K562 (cell line): ENCODE measurements around the gene TMEM270. TPM values are rescaled to one million over a fixed set of nuclear protein-coding genes. Genes with fewer than 3 reads are reported as not detected.
A peak's percentile ranks its signal among the peaks of the same experiment; 100 is the strongest.

ENCODE experiments used
- BHLHE40 ChIP-seq: IDR thresholded peaks from 2 replicates; pipeline ENCODE4 v1.6.1; 2011; ENCODE audit warnings: low read length, improper control_type of control experiment
- CEBPZ ChIP-seq: fragments of 150-350 bp; IDR thresholded peaks from 2 replicates; pipeline ENCODE4 v1.6.1; 2014; ENCODE audit warnings: low read depth, mild to moderate bottlenecking, low read length, borderline replicate concordance
- CREM ChIP-seq: IDR thresholded peaks from 2 replicates; pipeline ENCODE4 v1.6.1; 2014; ENCODE audit warnings: antibody characterized with exemption, low read depth
- GABPA ChIP-seq: fragments of 200-800 bp; sonication (Bioruptor generic); conservative IDR thresholded peaks from 2 replicates; pipeline ENCODE4 v1.6.1; 2016; ENCODE audit warnings: low read depth, missing genetic modification characterization, missing compliant biosample characterization
- HDAC1 ChIP-seq, 2 experiments: fragments of 450-650 bp; IDR thresholded peaks; 2 replicates each; pipeline ENCODE4 v1.6.1; 2016 to 2017; ENCODE audit warnings: inconsistent platforms in 1 of 2, mild to moderate bottlenecking in 1 of 2, moderate library complexity in 1 of 2
- HNRNPL ChIP-seq: fragments of 200-400 bp; formaldehyde crosslinking; IDR thresholded peaks from 2 replicates; pipeline ENCODE4 v1.6.1; 2017; ENCODE audit warnings: low read depth, mild to moderate bottlenecking, low read length
- KDM1A ChIP-seq, 2 experiments: fragments of 450-650 bp; IDR thresholded peaks; 2 replicates each; pipeline ENCODE4 v1.6.1; 2016; ENCODE audit warnings: mild to moderate bottlenecking in 2 of 2
- KLF6 ChIP-seq: fragments of 250-450 bp; sonication (Bioruptor Pico); IDR thresholded peaks from 2 replicates; pipeline ENCODE4 v1.4.0; 2020; ENCODE audit warnings: mild to moderate bottlenecking, moderate library complexity, borderline replicate concordance
- MCM2 ChIP-seq: fragments of 450-650 bp; IDR thresholded peaks from 2 replicates; pipeline ENCODE4 v1.6.1; 2017; ENCODE audit warnings: low read depth, mild to moderate bottlenecking
- PHTF2 ChIP-seq: fragments of 250-450 bp; sonication (Bioruptor Pico); IDR thresholded peaks from 2 replicates; pipeline ENCODE4 v1.5.0; 2021; ENCODE audit warnings: mild to moderate bottlenecking
- RBBP5 ChIP-seq: fragments of 200-600 bp; sonication (generic); IDR thresholded peaks from 2 replicates; pipeline ENCODE4 v1.6.1; 2012; ENCODE audit warnings: borderline replicate concordance, mild to moderate bottlenecking, low read length, control low read depth, inconsistent platforms; ENCODE audit not compliant: insufficient read depth, poor library complexity, severe bottlenecking
- TEAD4 ChIP-seq, 2 experiments: sonication (generic) in 1 of 2; formaldehyde crosslinking in 1 of 2; IDR thresholded peaks; 2 replicates each; pipeline versions ENCODE4 v1.6.1 to v1.8.0; 2012 to 2022; ENCODE audit warnings: borderline replicate concordance in 1 of 2, inconsistent platforms in 1 of 2, low read length in 1 of 2, mild to moderate bottlenecking in 1 of 2, missing genetic modification reagents in 1 of 2
- U2AF1 ChIP-seq: fragments of 200-400 bp; formaldehyde crosslinking; optimal IDR thresholded peaks from 2 replicates; pipeline ENCODE3; 2017; ENCODE audit warnings: mild to moderate bottlenecking, low read depth, low read length, moderate library complexity
- ZNF354B ChIP-seq: fragments of 250-450 bp; sonication (Bioruptor Pico); IDR thresholded peaks from 2 replicates; pipeline ENCODE4 v1.4.0; 2020
- polyA plus RNA-seq, 8 experiments: library from polyadenylated mRNA; depleted of rRNA in 4 of 8; stranded (reverse) in 5 of 8; unstranded in 3 of 8; fragments of >200 nt; fragmentation: Nextera tagmentation in 2 of 8; fragmentation: Illumina TruSeq in 1 of 8; extraction: Ambion mirVana in 2 of 8; extraction: Trizol in 1 of 8; gene quantifications; 2 replicates each; pipeline versions ENCODE4 v1.2.1 to v1.2.3, GENCODE V29; 2011 to 2014; ENCODE audit warnings: inconsistent platforms in 1 of 8, missing spikeins in 1 of 8
- total RNA-seq, 7 experiments: library from RNA; depleted of rRNA in 6 of 7; stranded (reverse); fragments of >200 nt in 6 of 7; fragmentation: Illumina TruSeq in 2 of 7; extraction: Trizol in 2 of 7; gene quantifications; 2 replicates each; pipeline versions ENCODE4 v1.2.1 to v1.2.3, GENCODE V29; 2011 to 2021; ENCODE audit warnings: low replicate concordance in 1 of 7
- TF ChIP-seq, protein P1 (sequence below): fragments of 450-650 bp; IDR thresholded peaks from 2 replicates; pipeline ENCODE4 v1.7.1; 2018; ENCODE audit warnings: mild to moderate bottlenecking, low read depth; ENCODE audit not compliant: partially characterized antibody
- TF ChIP-seq, protein P2 (sequence below): fragments of 450-650 bp; IDR thresholded peaks from one replicate; pipeline ENCODE4 v1.6.1; 2018; ENCODE audit warnings: mild to moderate bottlenecking, moderate library complexity; ENCODE audit not compliant: partially characterized antibody
- TF ChIP-seq, protein P3 (sequence below), 2 experiments: IDR thresholded peaks in 1 of 2; conservative IDR thresholded peaks in 1 of 2; 2 replicates each; pipeline ENCODE4 v1.6.1; 2016; ENCODE audit warnings: low read depth in 2 of 2, mild to moderate bottlenecking in 1 of 2, missing compliant biosample characterization in 1 of 2, missing genetic modification characterization in 1 of 2, moderate library complexity in 1 of 2

The TMEM270 gene
- total and polyA plus RNA-seq, 9 of the 15 experiments (the other 6 are each of a cell fraction or from before 2014, with no cell fraction given), result not detected

DNA sequence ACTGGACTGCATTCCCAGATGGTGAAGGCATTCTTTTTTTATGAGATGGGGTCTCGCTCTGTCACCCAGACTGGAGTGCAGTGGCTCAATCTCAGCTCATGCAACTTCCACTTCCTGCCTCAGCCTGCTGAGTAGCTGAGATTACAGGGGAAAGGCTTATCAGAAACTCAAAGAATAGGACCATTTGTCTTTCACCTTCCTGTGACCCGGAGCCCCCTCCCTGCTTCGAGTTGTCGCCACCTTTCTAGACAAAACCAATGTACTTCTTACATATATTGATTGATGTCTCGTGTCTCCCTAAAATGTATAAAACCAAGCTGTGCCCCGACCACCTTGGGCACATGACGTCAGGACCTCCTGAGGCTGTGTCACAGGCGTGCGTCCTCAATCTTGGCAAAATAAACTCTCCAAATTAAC is 16.8 kb upstream of the TMEM270 start (continued):
- TF ChIP-seq, protein P1, sequence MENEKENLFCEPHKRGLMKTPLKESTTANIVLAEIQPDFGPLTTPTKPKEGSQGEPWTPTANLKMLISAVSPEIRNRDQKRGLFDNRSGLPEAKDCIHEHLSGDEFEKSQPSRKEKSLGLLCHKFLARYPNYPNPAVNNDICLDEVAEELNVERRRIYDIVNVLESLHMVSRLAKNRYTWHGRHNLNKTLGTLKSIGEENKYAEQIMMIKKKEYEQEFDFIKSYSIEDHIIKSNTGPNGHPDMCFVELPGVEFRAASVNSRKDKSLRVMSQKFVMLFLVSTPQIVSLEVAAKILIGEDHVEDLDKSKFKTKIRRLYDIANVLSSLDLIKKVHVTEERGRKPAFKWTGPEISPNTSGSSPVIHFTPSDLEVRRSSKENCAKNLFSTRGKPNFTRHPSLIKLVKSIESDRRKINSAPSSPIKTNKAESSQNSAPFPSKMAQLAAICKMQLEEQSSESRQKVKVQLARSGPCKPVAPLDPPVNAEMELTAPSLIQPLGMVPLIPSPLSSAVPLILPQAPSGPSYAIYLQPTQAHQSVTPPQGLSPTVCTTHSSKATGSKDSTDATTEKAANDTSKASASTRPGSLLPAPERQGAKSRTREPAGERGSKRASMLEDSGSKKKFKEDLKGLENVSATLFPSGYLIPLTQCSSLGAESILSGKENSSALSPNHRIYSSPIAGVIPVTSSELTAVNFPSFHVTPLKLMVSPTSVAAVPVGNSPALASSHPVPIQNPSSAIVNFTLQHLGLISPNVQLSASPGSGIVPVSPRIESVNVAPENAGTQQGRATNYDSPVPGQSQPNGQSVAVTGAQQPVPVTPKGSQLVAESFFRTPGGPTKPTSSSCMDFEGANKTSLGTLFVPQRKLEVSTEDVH, result no peak
- TF ChIP-seq HNRNPL, result no peak
- TF ChIP-seq, protein P2, sequence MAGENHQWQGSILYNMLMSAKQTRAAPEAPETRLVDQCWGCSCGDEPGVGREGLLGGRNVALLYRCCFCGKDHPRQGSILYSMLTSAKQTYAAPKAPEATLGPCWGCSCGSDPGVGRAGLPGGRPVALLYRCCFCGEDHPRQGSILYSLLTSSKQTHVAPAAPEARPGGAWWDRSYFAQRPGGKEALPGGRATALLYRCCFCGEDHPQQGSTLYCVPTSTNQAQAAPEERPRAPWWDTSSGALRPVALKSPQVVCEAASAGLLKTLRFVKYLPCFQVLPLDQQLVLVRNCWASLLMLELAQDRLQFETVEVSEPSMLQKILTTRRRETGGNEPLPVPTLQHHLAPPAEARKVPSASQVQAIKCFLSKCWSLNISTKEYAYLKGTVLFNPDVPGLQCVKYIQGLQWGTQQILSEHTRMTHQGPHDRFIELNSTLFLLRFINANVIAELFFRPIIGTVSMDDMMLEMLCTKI, result no peak
- TF ChIP-seq KDM1A (IDR thresholded peaks at IDR 0.05), result peak; percentile 97 to 98
- peak in 1 of 2 experiments; percentile 72; a peak in 2 of 4 replicates for TF ChIP-seq HDAC1 (IDR thresholded peaks at IDR 0.05)
- peak; percentile 27; the same call in 1 of the 2 replicates for TF ChIP-seq CREM
- TF ChIP-seq, protein P3, sequence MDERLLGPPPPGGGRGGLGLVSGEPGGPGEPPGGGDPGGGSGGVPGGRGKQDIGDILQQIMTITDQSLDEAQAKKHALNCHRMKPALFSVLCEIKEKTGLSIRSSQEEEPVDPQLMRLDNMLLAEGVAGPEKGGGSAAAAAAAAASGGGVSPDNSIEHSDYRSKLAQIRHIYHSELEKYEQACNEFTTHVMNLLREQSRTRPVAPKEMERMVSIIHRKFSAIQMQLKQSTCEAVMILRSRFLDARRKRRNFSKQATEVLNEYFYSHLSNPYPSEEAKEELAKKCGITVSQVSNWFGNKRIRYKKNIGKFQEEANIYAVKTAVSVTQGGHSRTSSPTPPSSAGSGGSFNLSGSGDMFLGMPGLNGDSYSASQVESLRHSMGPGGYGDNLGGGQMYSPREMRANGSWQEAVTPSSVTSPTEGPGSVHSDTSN (CRISPR knock-in tag; IDR thresholded peaks at IDR 0.05; ENCODE audit: low read depth), result no peak
- TF ChIP-seq, protein P3 (tag; conservative IDR thresholded peaks at IDR 0.05; ENCODE audit: low read depth), result 0 out of 2 replicates have a peak, but pooled peaks have one; percentile 15
- TF ChIP-seq ZNF354B (CRISPR knock-in tag), result no peak
- no peak for TF ChIP-seq CEBPZ
- no peak for TF ChIP-seq MCM2
- TF ChIP-seq BHLHE40, result no peak
- TF ChIP-seq RBBP5, result no peak
- TF ChIP-seq PHTF2 (CRISPR knock-in tag), result no peak
- TF ChIP-seq KLF6 (CRISPR knock-in tag), result no peak
- 0 out of 2 replicates have a peak, but pooled peaks have one; percentile 32 for TF ChIP-seq TEAD4 (IDR thresholded peaks at IDR 0.05; ENCODE audit: low read length)
- TF ChIP-seq TEAD4 (CRISPR knock-in tag; IDR thresholded peaks at IDR 0.05; ENCODE audit: borderline replicate concordance), result no peak
- peak; percentile 38; the same call in 1 of the 2 replicates for TF ChIP-seq GABPA (tag)
- no peak for TF ChIP-seq U2AF1
